Measurements from ENCODE around the gene IQGAP2.

The IQGAP2 gene

GRCh38 chr5:76747706-76748105, 344.6 kb downstream of the IQGAP2 start:
- H3K4me3 ChIP-seq (replicated peaks; ENCODE audit: low read depth, low read length): no peak overlapping the region
- H3K27me3 ChIP-seq (replicated peaks; ENCODE audit: control insufficient read depth, insufficient read depth, low read length): no peaks in the 10 kb centered on the region; the same call in 1 of the 2 replicates
- no peak for TF ChIP-seq CTCF (IDR thresholded peaks at IDR 0.05; ENCODE audit: insufficient read depth, low read length, poor library complexity, severe bottlenecking)
- H3K36me3 ChIP-seq (ENCODE audit: control insufficient read depth, insufficient read depth, low read length): no peaks in the 10 kb centered on the region
- DNase-seq (ENCODE audit: extremely low read depth, insufficient read length): no peak

- Histone ChIP-seq H3K36me3 (ENCODE audit: control insufficient read depth, insufficient read depth, low read length) (no peaks in the 10 kb centered on the region), H3K27me3 (replicated peaks; ENCODE audit: control insufficient read depth, insufficient read depth, low read length) (no peaks in the 10 kb centered on the region; the same call in 1 of the 2 replicates), H3K4me3 (replicated peaks; ENCODE audit: low read depth, low read length) (no peak overlapping the region)
- no peak for DNase-seq (ENCODE audit: extremely low read depth, insufficient read length)
- no peak for TF ChIP-seq CTCF (IDR thresholded peaks at IDR 0.05; ENCODE audit: insufficient read depth, low read length, poor library complexity, severe bottlenecking)
Observed at GRCh38 chr5:76751291-76751690, 348.2 kb downstream of the IQGAP2 start.

GRCh38 chr5:76754668-76755078, 351.6 kb downstream of the IQGAP2 start:
- no peak for TF ChIP-seq CTCF (IDR thresholded peaks at IDR 0.05; ENCODE audit: insufficient read depth, low read length, poor library complexity, severe bottlenecking)
- H3K4me3 ChIP-seq (replicated peaks; ENCODE audit: low read depth, low read length): no peak overlapping the region
- DNase-seq (ENCODE audit: extremely low read depth, insufficient read length): no peak
- no peaks in the 10 kb centered on the region; the same call in 1 of the 2 replicates for H3K27me3 ChIP-seq (replicated peaks; ENCODE audit: control insufficient read depth, insufficient read depth, low read length)
- H3K36me3 ChIP-seq (ENCODE audit: control insufficient read depth, insufficient read depth, low read length): no peaks in the 10 kb centered on the region

GRCh38 chr5:76755779-76756637, 352.9 kb downstream of the IQGAP2 start:
- H3K27me3 ChIP-seq (replicated peaks; ENCODE audit: control insufficient read depth, insufficient read depth, low read length): no peaks in the 10 kb centered on the region; the same call in 1 of the 2 replicates
- no peak for TF ChIP-seq CTCF (IDR thresholded peaks at IDR 0.05; ENCODE audit: insufficient read depth, low read length, poor library complexity, severe bottlenecking)
- no peak for DNase-seq (ENCODE audit: extremely low read depth, insufficient read length)
- H3K4me3 ChIP-seq (replicated peaks; ENCODE audit: low read depth, low read length): no peak overlapping the region
- H3K36me3 ChIP-seq (ENCODE audit: control insufficient read depth, insufficient read depth, low read length): no peaks in the 10 kb centered on the region

GRCh38 chr5:76757049-76757448, 354.0 kb downstream of the IQGAP2 start:
- no peaks in the 10 kb centered on the region for H3K27me3 ChIP-seq (replicated peaks; ENCODE audit: control insufficient read depth, insufficient read depth, low read length)
- no peak overlapping the region for H3K4me3 ChIP-seq (replicated peaks; ENCODE audit: low read depth, low read length)
- no peak for TF ChIP-seq CTCF (IDR thresholded peaks at IDR 0.05; ENCODE audit: insufficient read depth, low read length, poor library complexity, severe bottlenecking)
- no peak for DNase-seq (ENCODE audit: extremely low read depth, insufficient read length)
- no peaks in the 10 kb centered on the region for H3K36me3 ChIP-seq (ENCODE audit: control insufficient read depth, insufficient read depth, low read length)

Measured in GM06990 (cell line).